Endothelial cell of umbilical vein (primary cell): ENCODE results near the gene APOBEC2. TPM values are rescaled to one million over a fixed set of nuclear protein-coding genes. Genes with fewer than 3 reads are reported as not detected.

Experiments used
- BruUV-seq: library from RNA; stranded (reverse); fragments of 400-500 nt; replicated peaks from 2 replicates; lab custom pipeline; 2021; lab: Mats Ljungman, UMichigan
- CTCF ChIA-PET: fragments of 300-600, 350-600 bp; sonication (Branson Sonifier 250); formaldehyde crosslinking; loops from one replicate; lab custom pipeline; 2021; ENCODE audit warnings: antibody characterized with exemption, inconsistent platforms; lab: Charles Lee
- POLR2A ChIA-PET: fragments of 300-600, 350-600 bp; sonication (Branson Sonifier 250); formaldehyde crosslinking; loops from one replicate; lab custom pipeline; 2021; ENCODE audit warnings: antibody characterized with exemption, inconsistent platforms; lab: Charles Lee
- DNase-seq: peaks from one replicate; pipeline ENCODE4 v3.0.0-alpha.2; 2011; ENCODE audit warnings: low read depth, low spot score
- FAIRE-seq: peaks from 2 replicates; lab custom pipeline; 2011; peaks lifted over from hg19 to GRCh38; lab: Jason Lieb, UNC
- H2AFZ ChIP-seq: 2 replicates; pipeline ENCODE4 v1.6.0; 2012; ENCODE audit warnings: low read depth, low read length, control low read depth, inconsistent platforms
- H3K27ac ChIP-seq: 2 replicates; pipeline ENCODE4 v1.5.1; 2011; ENCODE audit warnings: low read depth, mild to moderate bottlenecking, control low read depth, low read length, moderate library complexity; ENCODE audit not compliant: insufficient read depth
- H3K27me3 ChIP-seq, 2 experiments: 2 replicates each; pipeline versions ENCODE4 v1.6.0 to v1.6.1; 2011; ENCODE audit warnings: low read length in 2 of 2, mixed read lengths in 1 of 2; ENCODE audit not compliant: control insufficient read depth in 2 of 2, insufficient read depth in 2 of 2
- H3K36me3 ChIP-seq, 2 experiments: 2 replicates in 1 of 2; 3 replicates in 1 of 2; pipeline ENCODE4 v1.5.1; 2011; ENCODE audit warnings: low read length in 2 of 2, mild to moderate bottlenecking in 1 of 2, moderate library complexity in 1 of 2; ENCODE audit not compliant: control insufficient read depth in 2 of 2, insufficient read depth in 2 of 2; ENCODE audit errors: extremely low read depth in 1 of 2
- H3K4me1 ChIP-seq: 3 replicates; pipeline ENCODE4 v1.5.1; 2011; ENCODE audit warnings: mild to moderate bottlenecking, low read length; ENCODE audit not compliant: control insufficient read depth, insufficient read depth; ENCODE audit errors: extremely low read depth
- H3K4me2 ChIP-seq: 2 replicates; pipeline ENCODE4 v1.6.1; 2011; ENCODE audit warnings: low read length, control low read depth, mixed read lengths; ENCODE audit not compliant: insufficient read depth
- H3K4me3 ChIP-seq, 3 experiments: fragments of 200-600 bp in 1 of 3; sonication (generic), shearing (Covaris generic) in 1 of 3; replicated peaks in 1 of 3; 2 replicates each; pipeline ENCODE4 v1.5.1; 2011 to 2016; ENCODE audit warnings: control low read depth in 3 of 3, low read length in 3 of 3, mild to moderate bottlenecking in 2 of 3, inconsistent platforms in 1 of 3, low read depth in 1 of 3, moderate library complexity in 1 of 3; ENCODE audit not compliant: insufficient read depth in 1 of 3
- H3K79me2 ChIP-seq: 2 replicates; pipeline ENCODE4 v1.6.0; 2012; ENCODE audit warnings: low read length, inconsistent platforms; ENCODE audit not compliant: control insufficient read depth, insufficient read depth
- H3K9ac ChIP-seq: replicated peaks from 2 replicates; pipeline ENCODE3; 2011; ENCODE audit warnings: low read length, control low read depth; ENCODE audit not compliant: insufficient read depth; ENCODE audit errors: extremely low read depth
- H3K9me1 ChIP-seq: replicated peaks from 3 replicates; pipeline ENCODE4 v1.6.0; 2011; ENCODE audit warnings: mild to moderate bottlenecking, low read length; ENCODE audit not compliant: control insufficient read depth, insufficient read depth; ENCODE audit errors: extremely low read depth
- H3K9me3 ChIP-seq: replicated peaks from 2 replicates; pipeline ENCODE4 v1.5.1; 2012; ENCODE audit warnings: low read length, inconsistent platforms; ENCODE audit not compliant: control insufficient read depth, insufficient read depth
- H4K20me1 ChIP-seq: replicated peaks from 2 replicates; pipeline ENCODE3; 2011; ENCODE audit warnings: mild to moderate bottlenecking, low read length; ENCODE audit not compliant: control insufficient read depth, insufficient read depth; ENCODE audit errors: extremely low read depth
- EZH2 ChIP-seq: IDR thresholded peaks from 2 replicates; pipeline ENCODE4 v1.6.1; 2012; ENCODE audit warnings: borderline replicate concordance, low read depth, mild to moderate bottlenecking, moderate library complexity, low read length, inconsistent platforms; ENCODE audit not compliant: severe bottlenecking
- FOS ChIP-seq: IDR thresholded peaks from 2 replicates; pipeline ENCODE4 v1.6.1; 2011; ENCODE audit warnings: mild to moderate bottlenecking, low read length, moderate library complexity, borderline replicate concordance; ENCODE audit not compliant: insufficient read depth
- GATA2 ChIP-seq: IDR thresholded peaks from 2 replicates; pipeline ENCODE4 v1.7.0; 2011; ENCODE audit warnings: low read depth, mild to moderate bottlenecking, moderate library complexity, mixed read lengths, low read length; ENCODE audit not compliant: insufficient read length, insufficient read depth
- JUN ChIP-seq: IDR thresholded peaks from 2 replicates; pipeline ENCODE4 v1.6.1; 2011; ENCODE audit warnings: borderline replicate concordance, low read depth; ENCODE audit not compliant: insufficient read length, insufficient read depth
- MYC ChIP-seq: IDR thresholded peaks from one replicate; pipeline ENCODE4 v1.6.1; 2011; ENCODE audit warnings: mild to moderate bottlenecking, low read depth, low read length
- POLR2A ChIP-seq: IDR thresholded peaks from 2 replicates; pipeline ENCODE4 v1.6.1; 2012; ENCODE audit warnings: low read depth, mild to moderate bottlenecking, control low read depth, low read length
- POLR2AphosphoS5 ChIP-seq: IDR thresholded peaks from 2 replicates; pipeline ENCODE4 v1.6.1; 2012; ENCODE audit warnings: low read depth, mild to moderate bottlenecking, control low read depth, low read length, moderate library complexity; ENCODE audit not compliant: insufficient read depth
- dilution Hi-C: fragments of 300-500 bp; cut with MboI; formaldehyde crosslinking; loops from one replicate; pipeline ENCODE4 v1.15.0; 2019; ENCODE audit warnings: low sequenced_read_pairs; ENCODE audit not compliant: extremely low pct_ligation_motif_present
- intact Hi-C: fragments of 100-400 bp; cut with micrococcal nuclease; formaldehyde crosslinking; loops from one replicate; pipeline ENCODE4 v1.10.0; 2022
- polyA plus RNA-seq, 4 experiments: library from polyadenylated mRNA; depleted of rRNA in 3 of 4; stranded (reverse) in 3 of 4; unstranded in 1 of 4; fragments of >200 nt; gene quantifications; 2 replicates each; pipeline versions ENCODE4 v1.2.1 to v1.2.3, GENCODE V29; 2011 to 2012; ENCODE audit warnings: missing spikeins in 1 of 4
- total RNA-seq: library from RNA; stranded (reverse); gene quantifications from 2 replicates; pipeline ENCODE4 v1.2.3, GENCODE V29; 2021
- TF ChIP-seq, protein P1 (sequence below), 2 donors: IDR thresholded peaks; 1 replicate in 1 of 2; 2 replicates in 1 of 2; pipeline ENCODE4 v1.5.1; 2011; ENCODE audit warnings: low read length in 2 of 2, mild to moderate bottlenecking in 2 of 2, moderate library complexity in 2 of 2, control low read depth in 1 of 2, inconsistent platforms in 1 of 2, low read depth in 1 of 2; ENCODE audit not compliant: insufficient read depth in 1 of 2; ENCODE audit errors: extremely low read depth in 1 of 2
- TF ChIP-seq, protein P2 (sequence below): IDR thresholded peaks from 2 replicates; pipeline ENCODE4 v1.6.1; 2011; ENCODE audit not compliant: insufficient read depth, insufficient read length

Gene APOBEC2
- total and polyA plus RNA-seq, 2 donors (not counting 3 experiments of a cell fraction or from before 2014, with no cell fraction given), result not detected

DNA sequence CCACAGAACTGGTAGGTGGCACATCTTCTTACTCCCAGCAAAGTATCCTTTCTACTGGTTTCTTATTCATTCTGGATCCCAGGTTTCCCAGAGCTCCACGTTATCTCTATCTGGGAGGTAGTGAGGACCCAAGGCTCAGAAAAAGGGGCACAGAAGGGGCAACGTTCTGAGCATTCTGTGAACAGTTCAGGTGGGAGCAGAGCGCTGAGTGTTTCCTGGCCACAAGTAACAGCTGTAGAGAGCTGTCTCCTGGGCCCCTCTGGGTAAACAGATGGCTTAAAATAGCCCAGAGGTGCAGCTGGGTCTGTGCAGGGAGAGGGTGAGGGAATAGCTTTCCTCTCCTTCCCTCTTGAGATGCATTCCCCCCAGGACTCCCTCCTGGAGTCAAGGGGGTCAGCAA lies 2.1 kb downstream of the APOBEC2 start:
- H3K79me2 ChIP-seq, result no peaks in the 10 kb centered on the region
- ChIA-PET CTCF (interaction anchor here (1.0 to 4.3 kb wide), 5 partner anchors 9 to 27 kb away, joined by 3 to 22 read pairs (median 10); partner anchors contain the start of gene UNC5CL), POLR2A (interaction anchor here (0.6 kb wide), 1 partner anchor 20 kb away, joined by 3 read pairs; no protein-coding TSS in a partner anchor)
- intact Hi-C loops, result no loop called here
- TF ChIP-seq, protein P1, sequence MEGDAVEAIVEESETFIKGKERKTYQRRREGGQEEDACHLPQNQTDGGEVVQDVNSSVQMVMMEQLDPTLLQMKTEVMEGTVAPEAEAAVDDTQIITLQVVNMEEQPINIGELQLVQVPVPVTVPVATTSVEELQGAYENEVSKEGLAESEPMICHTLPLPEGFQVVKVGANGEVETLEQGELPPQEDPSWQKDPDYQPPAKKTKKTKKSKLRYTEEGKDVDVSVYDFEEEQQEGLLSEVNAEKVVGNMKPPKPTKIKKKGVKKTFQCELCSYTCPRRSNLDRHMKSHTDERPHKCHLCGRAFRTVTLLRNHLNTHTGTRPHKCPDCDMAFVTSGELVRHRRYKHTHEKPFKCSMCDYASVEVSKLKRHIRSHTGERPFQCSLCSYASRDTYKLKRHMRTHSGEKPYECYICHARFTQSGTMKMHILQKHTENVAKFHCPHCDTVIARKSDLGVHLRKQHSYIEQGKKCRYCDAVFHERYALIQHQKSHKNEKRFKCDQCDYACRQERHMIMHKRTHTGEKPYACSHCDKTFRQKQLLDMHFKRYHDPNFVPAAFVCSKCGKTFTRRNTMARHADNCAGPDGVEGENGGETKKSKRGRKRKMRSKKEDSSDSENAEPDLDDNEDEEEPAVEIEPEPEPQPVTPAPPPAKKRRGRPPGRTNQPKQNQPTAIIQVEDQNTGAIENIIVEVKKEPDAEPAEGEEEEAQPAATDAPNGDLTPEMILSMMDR (IDR thresholded peaks at IDR 0.05; ENCODE audit: extremely low read depth in 1 of 2, insufficient read depth in 1 of 2, low read depth in 1 of 2, low read length in 2 of 2), result no peak
- no peak for TF ChIP-seq POLR2AphosphoS5
- TF ChIP-seq, protein P2, sequence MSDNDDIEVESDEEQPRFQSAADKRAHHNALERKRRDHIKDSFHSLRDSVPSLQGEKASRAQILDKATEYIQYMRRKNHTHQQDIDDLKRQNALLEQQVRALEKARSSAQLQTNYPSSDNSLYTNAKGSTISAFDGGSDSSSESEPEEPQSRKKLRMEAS, result no peak
- TF ChIP-seq FOS, result no peak
- TF ChIP-seq POLR2A, result no peak
- TF ChIP-seq GATA2, result no peak
- TF ChIP-seq MYC, result no peak
- no peak for TF ChIP-seq EZH2
- no peak for TF ChIP-seq JUN
- no peaks in the 10 kb centered on the region for H3K9me1 ChIP-seq
- no TSS peak for BruUV-seq
- no peak overlapping the region for H3K9ac ChIP-seq
- no peaks in the 10 kb centered on the region for H3K36me3 ChIP-seq
- FAIRE-seq, result no peak
- no peak overlapping the region for H2AFZ ChIP-seq
- dilution Hi-C loops, result no loop called here
- H3K27ac ChIP-seq, result no peak overlapping the region
- DNase-seq, result no peak
- H3K4me3 ChIP-seq, result no peak overlapping the region
- H3K27me3 ChIP-seq, result peaks cover 0 to 3% of the 10 kb centered on the region in 2 experiments
- no peaks in the 10 kb centered on the region for H4K20me1 ChIP-seq
- H3K4me2 ChIP-seq, result no peak overlapping the region
- H3K4me1 ChIP-seq, result peaks cover 5% of the 10 kb centered on the region
- H3K9me3 ChIP-seq, result no peaks in the 10 kb centered on the region
